Liver (tissue), 9 donors: ENCODE data around the gene MARS1. TPM values are rescaled to one million over a fixed set of nuclear protein-coding genes. Genes with fewer than 3 reads are reported as not detected.

Experiments used
- DNase-seq: peaks from one replicate; pipeline ENCODE4 v3.0.0-alpha.2; 2017; ENCODE audit warnings: low spot score
- H3K27ac ChIP-seq, 2 donors: one replicate each; pipeline ENCODE4 v1.7.0; 2013; ENCODE audit warnings: inconsistent platforms in 2 of 2, low read length in 2 of 2, control low read depth in 1 of 2, low read depth in 1 of 2, mild to moderate bottlenecking in 1 of 2
- H3K27me3 ChIP-seq, 4 donors: one replicate each; pipeline versions ENCODE4 v1.6.1 to v1.7.0; 2013; ENCODE audit warnings: low read length in 3 of 4, inconsistent platforms in 1 of 4, mild to moderate bottlenecking in 1 of 4, moderate library complexity in 1 of 4; ENCODE audit not compliant: control insufficient read depth in 4 of 4, insufficient read depth in 4 of 4
- H3K36me3 ChIP-seq, 4 donors: one replicate each; pipeline versions ENCODE4 v1.6.1 to v1.7.0; 2013; ENCODE audit warnings: low read length in 3 of 4, mild to moderate bottlenecking in 3 of 4, low read depth in 1 of 4, moderate library complexity in 1 of 4; ENCODE audit not compliant: control insufficient read depth in 4 of 4, insufficient read depth in 3 of 4
- H3K4me1 ChIP-seq, 4 donors: one replicate each; pipeline versions ENCODE4 v1.6.1 to v1.7.0; 2013; ENCODE audit warnings: low read length in 3 of 4, mild to moderate bottlenecking in 3 of 4, moderate library complexity in 1 of 4; ENCODE audit not compliant: control insufficient read depth in 4 of 4, insufficient read depth in 4 of 4
- H3K4me3 ChIP-seq, 3 donors: one replicate each; pipeline versions ENCODE4 v1.6.1 to v1.7.0; 2013; ENCODE audit warnings: low read length in 3 of 3, control low read depth in 1 of 3, low read depth in 1 of 3, mild to moderate bottlenecking in 1 of 3
- H3K9ac ChIP-seq, 2 donors: one replicate each; pipeline ENCODE4 v1.7.0; 2013; ENCODE audit warnings: low read length in 2 of 2, mild to moderate bottlenecking in 2 of 2, moderate library complexity in 2 of 2, control low read depth in 1 of 2, low read depth in 1 of 2
- H3K9me3 ChIP-seq, 4 donors: one replicate each; pipeline versions ENCODE4 v1.6.1 to v1.7.0; 2013; ENCODE audit warnings: low read length in 3 of 4; ENCODE audit not compliant: control insufficient read depth in 4 of 4
- EGR1 ChIP-seq, 2 donors: IDR thresholded peaks; 2 replicates each; pipeline ENCODE4 v1.6.1; 2016 to 2018; ENCODE audit warnings: antibody characterized with exemption in 2 of 2, low read depth in 2 of 2
- FOXA1 ChIP-seq: IDR thresholded peaks from 2 replicates; pipeline ENCODE4 v1.6.1; 2016; ENCODE audit warnings: antibody characterized with exemption
- FOXA2 ChIP-seq: IDR thresholded peaks from 2 replicates; pipeline ENCODE4 v1.6.1; 2016; ENCODE audit warnings: antibody characterized with exemption
- GABPA ChIP-seq, 2 donors: IDR thresholded peaks in 1 of 2; conservative IDR thresholded peaks in 1 of 2; 2 replicates each; pipeline ENCODE4 v1.6.1; 2016; ENCODE audit warnings: antibody characterized with exemption in 2 of 2, mild to moderate bottlenecking in 1 of 2, moderate library complexity in 1 of 2
- HNF4A ChIP-seq, 2 donors: conservative IDR thresholded peaks; 2 replicates each; pipeline ENCODE4 v1.6.1; 2016; ENCODE audit warnings: antibody characterized with exemption in 2 of 2, mild to moderate bottlenecking in 2 of 2
- HNF4G ChIP-seq: IDR thresholded peaks from 2 replicates; pipeline ENCODE4 v1.6.1; 2016; ENCODE audit warnings: antibody characterized with exemption
- JUND ChIP-seq, 2 donors: IDR thresholded peaks; 2 replicates each; pipeline ENCODE4 v1.6.1; 2016; ENCODE audit warnings: antibody characterized with exemption in 2 of 2
- NR2F2 ChIP-seq: IDR thresholded peaks from 2 replicates; pipeline ENCODE4 v1.6.1; 2016; ENCODE audit warnings: antibody characterized with exemption
- RAD21 ChIP-seq, 2 donors: IDR thresholded peaks; 2 replicates each; pipeline ENCODE4 v1.6.1; 2016; ENCODE audit warnings: antibody characterized with exemption in 2 of 2, mild to moderate bottlenecking in 2 of 2
- RXRA ChIP-seq, 2 donors: IDR thresholded peaks; 2 replicates each; pipeline ENCODE4 v1.6.1; 2017 to 2018; ENCODE audit warnings: antibody characterized with exemption in 2 of 2, mild to moderate bottlenecking in 1 of 2
- SP1 ChIP-seq: IDR thresholded peaks from 2 replicates; pipeline ENCODE4 v1.6.1; 2018; ENCODE audit warnings: antibody characterized with exemption, mild to moderate bottlenecking
- TAF1 ChIP-seq: conservative IDR thresholded peaks from 2 replicates; pipeline ENCODE4 v1.6.1; 2016; ENCODE audit warnings: antibody characterized with exemption, mild to moderate bottlenecking
- ZBTB33 ChIP-seq: IDR thresholded peaks from 2 replicates; pipeline ENCODE4 v1.6.1; 2016; ENCODE audit warnings: antibody characterized with exemption
- WGBS: extraction: QIAGEN DNeasy Blood & Tissue Kit; methylation state at CpG from one replicate; pipeline ENCODE4 v1.1.7; 2013; 5-methylcytosine and 5-hydroxymethylcytosine counted together
- polyA plus RNA-seq, 2 donors: library from polyadenylated mRNA; stranded (reverse) in 1 of 2; unstranded in 1 of 2; fragments of 200-250 nt in 1 of 2; fragments of >200 nt in 1 of 2; fragmentation: Nextera tagmentation in 1 of 2; extraction: Ambion mirVana in 1 of 2; gene quantifications; one replicate each; pipeline versions ENCODE4 v1.2.1 to v1.2.3, GENCODE V29; 2013 to 2015
- total RNA-seq, 2 donors: library from RNA; depleted of rRNA; stranded (reverse); fragments of >200 nt; gene quantifications; one replicate each; pipeline ENCODE4 v1.2.3, GENCODE V29; 2014
- TF ChIP-seq, protein P1 (sequence below): IDR thresholded peaks from 2 replicates; pipeline ENCODE4 v1.6.1; 2016; ENCODE audit warnings: antibody characterized with exemption, mild to moderate bottlenecking
- TF ChIP-seq, protein P2 (sequence below): IDR thresholded peaks from 2 replicates; pipeline ENCODE4 v1.6.1; 2016; ENCODE audit warnings: antibody characterized with exemption
- TF ChIP-seq, protein P3 (sequence below): fragments of 150-350 bp; IDR thresholded peaks from 2 replicates; pipeline ENCODE4 v1.5.1; 2017; ENCODE audit warnings: improper control_type of control experiment, low read depth, low read length; ENCODE audit not compliant: missing input control
- donor health status: healthy.
- donor health status: healthy.
- donor health status: healthy.
- donor health status: healthy.
- donor health status: healthy.

MARS1 gene
- total and polyA plus RNA-seq, 4 donors, result 43.9 to 83.3 (median 56.0) TPM

DNA sequence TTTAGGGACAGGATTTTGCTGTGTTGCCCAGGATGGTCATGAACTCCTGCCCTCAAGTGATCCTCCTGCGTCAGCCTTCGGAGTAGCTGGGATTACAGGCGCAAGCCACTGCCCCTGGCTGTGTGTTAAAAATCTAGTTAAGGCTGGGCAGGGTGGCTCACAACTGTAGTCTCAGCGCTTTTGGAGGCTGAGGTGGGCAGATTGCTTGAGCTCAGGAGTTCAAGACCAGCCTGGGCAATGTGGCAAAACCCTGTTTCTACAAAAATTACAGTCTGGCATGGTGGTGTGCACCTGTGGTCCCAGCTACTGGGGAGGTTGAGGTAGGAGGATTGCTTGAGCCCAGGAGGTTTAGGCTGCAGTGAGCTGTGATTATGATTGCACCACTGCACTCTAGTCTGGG lies 23.3 kb downstream of the MARS1 start:
- TF ChIP-seq ZBTB33, result no peak
- TF ChIP-seq HNF4G, result no peak
- no peak for TF ChIP-seq NR2F2
- TF ChIP-seq JUND (IDR thresholded peaks at IDR 0.05), result no peak
- TF ChIP-seq, protein P1, sequence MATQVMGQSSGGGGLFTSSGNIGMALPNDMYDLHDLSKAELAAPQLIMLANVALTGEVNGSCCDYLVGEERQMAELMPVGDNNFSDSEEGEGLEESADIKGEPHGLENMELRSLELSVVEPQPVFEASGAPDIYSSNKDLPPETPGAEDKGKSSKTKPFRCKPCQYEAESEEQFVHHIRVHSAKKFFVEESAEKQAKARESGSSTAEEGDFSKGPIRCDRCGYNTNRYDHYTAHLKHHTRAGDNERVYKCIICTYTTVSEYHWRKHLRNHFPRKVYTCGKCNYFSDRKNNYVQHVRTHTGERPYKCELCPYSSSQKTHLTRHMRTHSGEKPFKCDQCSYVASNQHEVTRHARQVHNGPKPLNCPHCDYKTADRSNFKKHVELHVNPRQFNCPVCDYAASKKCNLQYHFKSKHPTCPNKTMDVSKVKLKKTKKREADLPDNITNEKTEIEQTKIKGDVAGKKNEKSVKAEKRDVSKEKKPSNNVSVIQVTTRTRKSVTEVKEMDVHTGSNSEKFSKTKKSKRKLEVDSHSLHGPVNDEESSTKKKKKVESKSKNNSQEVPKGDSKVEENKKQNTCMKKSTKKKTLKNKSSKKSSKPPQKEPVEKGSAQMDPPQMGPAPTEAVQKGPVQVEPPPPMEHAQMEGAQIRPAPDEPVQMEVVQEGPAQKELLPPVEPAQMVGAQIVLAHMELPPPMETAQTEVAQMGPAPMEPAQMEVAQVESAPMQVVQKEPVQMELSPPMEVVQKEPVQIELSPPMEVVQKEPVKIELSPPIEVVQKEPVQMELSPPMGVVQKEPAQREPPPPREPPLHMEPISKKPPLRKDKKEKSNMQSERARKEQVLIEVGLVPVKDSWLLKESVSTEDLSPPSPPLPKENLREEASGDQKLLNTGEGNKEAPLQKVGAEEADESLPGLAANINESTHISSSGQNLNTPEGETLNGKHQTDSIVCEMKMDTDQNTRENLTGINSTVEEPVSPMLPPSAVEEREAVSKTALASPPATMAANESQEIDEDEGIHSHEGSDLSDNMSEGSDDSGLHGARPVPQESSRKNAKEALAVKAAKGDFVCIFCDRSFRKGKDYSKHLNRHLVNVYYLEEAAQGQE, result no peak
- TF ChIP-seq, protein P2, sequence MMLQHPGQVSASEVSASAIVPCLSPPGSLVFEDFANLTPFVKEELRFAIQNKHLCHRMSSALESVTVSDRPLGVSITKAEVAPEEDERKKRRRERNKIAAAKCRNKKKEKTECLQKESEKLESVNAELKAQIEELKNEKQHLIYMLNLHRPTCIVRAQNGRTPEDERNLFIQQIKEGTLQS, result no peak
- H3K4me1 ChIP-seq, result no peaks in the 10 kb centered on the region

GRCh38 chr12:57511588-57512325 lies 23.9 kb downstream of the MARS1 start:
- H3K36me3 ChIP-seq, result peaks cover 6 to 52% (median 41%) of the 10 kb centered on the region in 4 donors
- TF ChIP-seq FOXA1 (no peak), RXRA (IDR thresholded peaks at IDR 0.05) (no peak), FOXA2 (no peak), TAF1 (no peak), NR2F2 (no peak), HNF4A (conservative IDR thresholded peaks at IDR 0.05) (no peak), EGR1 (IDR thresholded peaks at IDR 0.05; ENCODE audit: low read depth in 2 of 2) (no peak), ZBTB33 (no peak), SP1 (no peak), RAD21 (IDR thresholded peaks at IDR 0.05) (no peak), GABPA (IDR thresholded peaks at IDR 0.05 in 1 of 2, conservative IDR thresholded peaks at IDR 0.05 in 1 of 2) (no peak)
- TF ChIP-seq, protein P2, result no peak
- TF ChIP-seq, protein P3, sequence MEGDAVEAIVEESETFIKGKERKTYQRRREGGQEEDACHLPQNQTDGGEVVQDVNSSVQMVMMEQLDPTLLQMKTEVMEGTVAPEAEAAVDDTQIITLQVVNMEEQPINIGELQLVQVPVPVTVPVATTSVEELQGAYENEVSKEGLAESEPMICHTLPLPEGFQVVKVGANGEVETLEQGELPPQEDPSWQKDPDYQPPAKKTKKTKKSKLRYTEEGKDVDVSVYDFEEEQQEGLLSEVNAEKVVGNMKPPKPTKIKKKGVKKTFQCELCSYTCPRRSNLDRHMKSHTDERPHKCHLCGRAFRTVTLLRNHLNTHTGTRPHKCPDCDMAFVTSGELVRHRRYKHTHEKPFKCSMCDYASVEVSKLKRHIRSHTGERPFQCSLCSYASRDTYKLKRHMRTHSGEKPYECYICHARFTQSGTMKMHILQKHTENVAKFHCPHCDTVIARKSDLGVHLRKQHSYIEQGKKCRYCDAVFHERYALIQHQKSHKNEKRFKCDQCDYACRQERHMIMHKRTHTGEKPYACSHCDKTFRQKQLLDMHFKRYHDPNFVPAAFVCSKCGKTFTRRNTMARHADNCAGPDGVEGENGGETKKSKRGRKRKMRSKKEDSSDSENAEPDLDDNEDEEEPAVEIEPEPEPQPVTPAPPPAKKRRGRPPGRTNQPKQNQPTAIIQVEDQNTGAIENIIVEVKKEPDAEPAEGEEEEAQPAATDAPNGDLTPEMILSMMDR, result no peak
- no peak for DNase-seq

More for the DNA sequence above, 23.3 kb downstream of the MARS1 start:
- no peak overlapping the region for H3K9ac ChIP-seq
- no peaks in the 10 kb centered on the region for H3K9me3 ChIP-seq
- no peak for DNase-seq
- WGBS, result 96% methylated on average over 4 of the region's 4 CpGs
- peaks cover 5 to 50% (median 38%) of the 10 kb centered on the region in 4 donors for H3K36me3 ChIP-seq
- no peak overlapping the region for H3K4me3 ChIP-seq
- no peaks in the 10 kb centered on the region for H3K27me3 ChIP-seq
- no peak overlapping the region for H3K27ac ChIP-seq

More at GRCh38 chr12:57511588-57512325, 23.9 kb downstream of the MARS1 start:
- no peaks in the 10 kb centered on the region for H3K9me3 ChIP-seq
- no peaks in the 10 kb centered on the region for H3K4me1 ChIP-seq
- no peak overlapping the region for H3K4me3 ChIP-seq
- H3K27me3 ChIP-seq, result no peaks in the 10 kb centered on the region
- no peak overlapping the region for H3K27ac ChIP-seq
- no peak overlapping the region for H3K9ac ChIP-seq
- WGBS, result 96% methylated on average over 7 of the region's 7 CpGs
